GM12873 (cell line): Measurements from ENCODE around the gene CLPX.

Experiments used
- TF ChIP-seq, protein P1 (sequence below): IDR thresholded peaks from 2 replicates; pipeline ENCODE4 v1.5.1; 2012; ENCODE audit warnings: low read depth, mild to moderate bottlenecking, moderate library complexity, low read length, control low read depth; ENCODE audit not compliant: insufficient read depth; ENCODE audit errors: missing control alignments

Gene CLPX

DNA sequence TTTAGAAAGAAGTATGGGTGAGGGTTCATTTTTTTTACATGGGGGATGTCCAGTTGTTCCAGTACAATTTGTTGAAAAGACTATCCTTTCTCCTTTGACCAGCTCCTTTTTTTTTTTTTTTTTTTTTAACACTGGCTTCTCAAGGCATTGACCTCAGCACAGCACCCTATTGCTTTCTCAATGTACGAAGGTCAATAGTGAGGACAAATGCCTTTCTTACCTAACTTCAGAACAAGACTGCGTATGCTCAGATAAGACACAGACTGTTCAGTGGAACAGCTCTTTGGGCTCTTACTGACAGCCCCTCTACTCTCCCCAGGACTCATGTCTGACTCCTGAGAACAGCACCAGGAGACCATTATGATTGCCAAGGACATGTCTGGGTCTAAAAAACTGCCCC is 36.6 kb upstream of the CLPX start:
- TF ChIP-seq, protein P1, sequence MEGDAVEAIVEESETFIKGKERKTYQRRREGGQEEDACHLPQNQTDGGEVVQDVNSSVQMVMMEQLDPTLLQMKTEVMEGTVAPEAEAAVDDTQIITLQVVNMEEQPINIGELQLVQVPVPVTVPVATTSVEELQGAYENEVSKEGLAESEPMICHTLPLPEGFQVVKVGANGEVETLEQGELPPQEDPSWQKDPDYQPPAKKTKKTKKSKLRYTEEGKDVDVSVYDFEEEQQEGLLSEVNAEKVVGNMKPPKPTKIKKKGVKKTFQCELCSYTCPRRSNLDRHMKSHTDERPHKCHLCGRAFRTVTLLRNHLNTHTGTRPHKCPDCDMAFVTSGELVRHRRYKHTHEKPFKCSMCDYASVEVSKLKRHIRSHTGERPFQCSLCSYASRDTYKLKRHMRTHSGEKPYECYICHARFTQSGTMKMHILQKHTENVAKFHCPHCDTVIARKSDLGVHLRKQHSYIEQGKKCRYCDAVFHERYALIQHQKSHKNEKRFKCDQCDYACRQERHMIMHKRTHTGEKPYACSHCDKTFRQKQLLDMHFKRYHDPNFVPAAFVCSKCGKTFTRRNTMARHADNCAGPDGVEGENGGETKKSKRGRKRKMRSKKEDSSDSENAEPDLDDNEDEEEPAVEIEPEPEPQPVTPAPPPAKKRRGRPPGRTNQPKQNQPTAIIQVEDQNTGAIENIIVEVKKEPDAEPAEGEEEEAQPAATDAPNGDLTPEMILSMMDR: no peak

DNA sequence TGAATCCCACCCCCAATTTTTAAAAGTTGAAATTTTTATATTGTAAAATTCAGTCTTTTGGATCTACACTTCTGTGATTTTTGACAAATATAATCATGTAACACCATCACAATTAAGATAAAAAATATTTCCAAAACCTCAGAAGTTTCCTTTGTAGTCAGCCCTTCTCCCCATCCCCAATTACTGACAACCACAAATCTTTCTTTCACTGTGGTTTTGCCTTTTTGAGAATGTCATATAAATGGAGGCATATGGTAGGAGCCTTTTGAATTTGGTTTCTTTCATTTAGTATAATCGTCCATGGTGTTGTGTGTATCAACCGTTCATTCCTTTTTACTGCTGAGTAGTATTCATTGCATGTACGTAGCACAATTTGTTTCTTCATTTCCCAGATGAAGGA is 34.0 kb upstream of the CLPX start:
- TF ChIP-seq, protein P1: no peak

DNA sequence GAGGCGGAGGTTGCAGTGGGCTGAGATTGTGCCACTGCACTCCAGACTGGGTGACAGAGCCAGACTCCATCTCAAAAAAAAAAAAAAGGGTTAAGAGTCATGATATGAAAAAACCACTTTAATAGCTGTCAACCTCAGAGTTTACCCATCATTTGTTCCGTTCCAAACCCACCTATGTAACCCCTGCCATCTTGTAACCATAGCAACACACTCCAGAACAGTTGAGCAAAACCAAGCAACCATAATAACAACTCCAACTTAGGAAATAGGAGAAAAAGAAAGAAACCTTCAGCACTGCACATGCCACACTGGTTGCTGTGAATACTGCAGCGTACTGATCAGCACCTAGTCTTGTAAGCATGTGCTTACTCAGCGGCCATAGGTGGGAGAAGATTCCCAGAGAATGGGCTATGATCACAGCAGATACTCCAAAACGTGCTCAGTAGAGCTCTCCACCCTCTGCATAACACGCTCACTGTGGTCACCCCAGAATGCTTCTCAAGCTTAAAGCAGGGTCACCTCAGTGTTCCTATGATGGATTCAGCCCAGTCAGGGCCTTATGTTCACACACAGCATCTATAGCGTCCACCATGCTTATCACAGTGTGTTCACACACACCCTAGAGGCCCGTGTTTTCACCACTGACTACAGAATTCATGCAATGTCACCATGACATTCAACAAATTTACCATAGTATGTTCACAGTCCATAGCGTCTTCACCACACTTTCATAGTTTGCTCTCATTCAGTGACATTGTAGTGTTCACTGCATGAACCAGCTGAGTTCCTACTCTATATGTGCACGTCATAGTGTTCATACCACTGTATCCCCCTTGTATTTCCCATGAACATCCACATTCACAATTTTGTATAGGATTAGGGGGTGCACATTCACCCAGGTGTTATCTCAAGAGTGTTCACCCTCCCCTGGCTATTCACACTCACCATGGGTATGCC is 32.7 kb upstream of the CLPX start:
- TF ChIP-seq, protein P1: no peak

DNA sequence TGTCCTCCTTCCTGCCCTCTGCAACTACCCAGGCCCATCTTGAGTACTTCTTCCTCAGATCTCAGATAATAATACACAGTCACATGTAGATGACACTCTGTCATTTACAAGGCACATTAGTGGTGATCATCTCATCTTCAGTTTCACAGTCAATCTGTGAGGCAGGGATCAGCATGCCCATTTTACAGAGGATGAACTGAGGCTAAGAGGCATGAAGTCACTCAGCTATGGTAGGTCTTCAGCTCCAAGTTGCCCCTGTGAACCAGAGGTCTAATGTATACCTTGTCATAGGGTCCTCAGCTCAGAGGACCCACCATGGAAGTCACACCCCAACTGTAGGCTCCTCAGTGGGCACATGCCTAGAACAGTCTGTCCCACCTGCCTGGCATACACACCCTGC is 30.4 kb upstream of the CLPX start:
- TF ChIP-seq, protein P1: no peak

DNA sequence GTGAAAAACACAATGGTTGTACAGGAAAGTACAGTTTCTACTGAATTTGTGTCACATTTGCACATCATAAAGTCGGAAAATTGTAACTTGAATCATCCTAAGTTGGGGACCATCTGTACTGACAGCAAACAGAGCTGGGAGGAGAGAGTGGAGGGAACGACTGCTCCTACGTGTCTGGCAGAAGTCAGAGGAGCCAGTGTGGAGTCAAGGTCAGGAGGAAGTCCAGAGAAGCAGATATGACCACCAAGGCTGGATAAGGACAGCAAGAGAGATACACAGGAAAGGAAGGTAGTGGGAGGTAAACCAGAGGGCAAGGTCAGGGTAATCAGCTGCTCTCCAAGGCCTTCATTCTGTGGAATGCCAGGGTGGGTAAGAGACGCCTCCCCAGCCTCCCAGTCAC is 28.9 kb upstream of the CLPX start:
- TF ChIP-seq, protein P1: no peak

DNA sequence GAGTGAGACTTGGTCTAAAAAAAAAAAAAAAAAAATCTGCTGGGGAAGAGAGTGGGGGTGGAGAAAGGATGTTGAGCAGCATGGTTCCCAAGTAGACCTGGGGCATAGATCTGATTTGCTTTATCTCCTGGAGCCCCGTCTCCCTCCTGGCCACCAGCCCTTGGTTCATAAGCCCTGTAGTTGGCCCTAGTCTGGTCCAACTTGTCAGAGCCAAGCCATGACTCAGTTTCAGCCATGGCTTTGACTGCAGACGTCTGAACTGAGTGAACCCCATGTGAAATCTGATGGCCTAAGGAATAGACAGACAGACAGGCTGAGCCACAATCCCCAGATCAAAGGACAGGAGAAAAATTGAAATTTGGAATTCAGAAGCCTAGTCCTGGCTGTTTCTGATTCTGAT is 28.1 kb upstream of the CLPX start:
- TF ChIP-seq, protein P1: no peak

DNA sequence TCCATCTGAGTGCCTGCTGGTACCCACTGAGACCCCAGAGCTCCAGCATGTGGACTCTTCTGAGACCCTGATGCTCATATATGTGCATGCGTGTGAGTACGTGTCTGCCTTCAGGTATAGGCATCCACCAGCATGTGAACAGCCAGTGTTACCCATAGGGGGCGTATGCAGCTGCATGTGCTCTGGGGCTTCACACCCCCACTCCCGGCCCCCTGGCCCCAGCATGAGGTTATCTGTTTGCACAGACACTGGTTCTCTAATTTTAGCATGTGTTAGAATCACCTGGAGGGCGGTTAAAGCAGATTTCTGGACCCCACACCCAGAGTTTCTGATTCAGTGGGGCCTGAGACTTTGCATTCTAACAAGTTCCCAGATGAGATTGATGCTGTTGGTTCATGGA is 27.0 kb upstream of the CLPX start:
- TF ChIP-seq, protein P1: peak; percentile 85
